Brain pericyte (primary cell): ENCODE measurements around the gene THAP12.
A peak's percentile ranks its signal among the peaks of the same experiment; 100 is the strongest.
"Not testable (repeated sequence)": the region's sequence is repeated elsewhere in the genome, so short reads cannot be mapped to it uniquely, and the experiment has no call there.

ENCODE experiments used
- DNase-seq: peaks from one replicate; pipeline ENCODE4 v3.0.0-alpha.2; 2012; ENCODE audit warnings: low read depth, low spot score

The THAP12 gene, protein sequence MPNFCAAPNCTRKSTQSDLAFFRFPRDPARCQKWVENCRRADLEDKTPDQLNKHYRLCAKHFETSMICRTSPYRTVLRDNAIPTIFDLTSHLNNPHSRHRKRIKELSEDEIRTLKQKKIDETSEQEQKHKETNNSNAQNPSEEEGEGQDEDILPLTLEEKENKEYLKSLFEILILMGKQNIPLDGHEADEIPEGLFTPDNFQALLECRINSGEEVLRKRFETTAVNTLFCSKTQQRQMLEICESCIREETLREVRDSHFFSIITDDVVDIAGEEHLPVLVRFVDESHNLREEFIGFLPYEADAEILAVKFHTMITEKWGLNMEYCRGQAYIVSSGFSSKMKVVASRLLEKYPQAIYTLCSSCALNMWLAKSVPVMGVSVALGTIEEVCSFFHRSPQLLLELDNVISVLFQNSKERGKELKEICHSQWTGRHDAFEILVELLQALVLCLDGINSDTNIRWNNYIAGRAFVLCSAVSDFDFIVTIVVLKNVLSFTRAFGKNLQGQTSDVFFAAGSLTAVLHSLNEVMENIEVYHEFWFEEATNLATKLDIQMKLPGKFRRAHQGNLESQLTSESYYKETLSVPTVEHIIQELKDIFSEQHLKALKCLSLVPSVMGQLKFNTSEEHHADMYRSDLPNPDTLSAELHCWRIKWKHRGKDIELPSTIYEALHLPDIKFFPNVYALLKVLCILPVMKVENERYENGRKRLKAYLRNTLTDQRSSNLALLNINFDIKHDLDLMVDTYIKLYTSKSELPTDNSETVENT

GRCh38 chr11:76380977-76381719 is at the start of gene THAP12, which contains the start of gene GVQW3:
TSS of gene THAP12 (minus strand) at chr11:76381132. CDS start at chr11:76380836, 296 bp downstream.
TSS of gene GVQW3 (plus strand) at chr11:76381323. CDS start at chr11:76381829, 506 bp downstream.
- peak; percentile 98 for DNase-seq

DNA sequence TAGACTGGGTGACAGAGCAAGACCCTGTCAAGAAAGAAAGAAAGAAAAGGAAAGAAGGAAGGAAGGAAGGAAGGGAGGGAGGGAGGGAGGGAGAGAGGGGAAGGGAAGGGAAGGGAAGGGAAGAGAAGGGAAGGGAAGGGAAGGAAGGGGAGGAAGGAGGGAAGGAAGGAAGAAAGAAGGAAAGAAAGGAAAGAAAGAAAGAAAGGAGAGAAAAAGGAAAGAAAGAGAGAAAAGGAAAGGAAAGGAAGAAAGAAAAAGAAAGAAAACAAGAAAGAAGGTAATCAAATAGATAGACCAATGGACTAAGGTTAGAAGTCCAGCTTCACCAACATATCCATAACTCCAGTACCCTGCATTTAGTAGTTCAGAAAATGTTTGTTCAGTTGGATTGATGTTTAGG is 45.7 kb upstream of the THAP12 start:
- no peak for DNase-seq

DNA sequence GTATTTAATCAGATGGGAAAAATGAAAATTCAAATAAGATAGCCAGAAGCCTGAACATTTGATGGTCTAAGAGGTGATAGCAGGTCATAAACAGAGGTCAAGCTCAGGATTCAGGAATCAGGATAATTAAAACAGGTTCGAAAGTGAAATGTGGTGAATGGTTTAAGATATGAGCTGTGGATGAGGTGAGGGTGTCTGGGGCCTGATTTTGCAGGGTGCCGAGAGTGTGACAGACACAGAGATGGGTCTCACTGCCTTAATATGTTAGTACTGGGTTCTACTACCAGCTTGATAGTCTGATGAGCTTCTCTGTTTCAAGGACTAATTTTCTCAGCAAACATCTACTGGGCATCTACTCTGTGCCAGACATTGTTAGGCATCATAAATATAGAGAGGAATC is 44.0 kb upstream of the THAP12 start:
- no peak for DNase-seq

DNA sequence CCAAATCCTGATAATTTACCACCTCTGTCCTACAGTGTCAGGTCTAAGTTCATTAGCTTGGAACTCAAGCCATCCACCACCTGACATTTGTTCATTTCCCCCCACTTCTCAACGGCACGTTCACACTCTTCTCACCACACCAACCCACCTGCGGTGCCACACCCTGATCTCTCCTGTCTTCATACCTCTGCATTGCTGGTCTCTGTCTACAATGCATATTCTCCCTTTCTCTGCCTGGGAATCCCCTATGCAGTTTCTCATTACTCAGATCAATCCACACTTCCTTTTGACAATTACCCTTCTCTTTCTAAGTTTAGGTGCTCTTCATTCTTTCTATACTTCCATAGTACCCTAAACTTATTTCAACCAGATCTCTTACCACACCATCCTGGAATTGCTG is 43.4 kb upstream of the THAP12 start:
- no peak for DNase-seq

- DNase-seq = no peak
Measured at GRCh38 chr11:76419896-76420295, 39.0 kb upstream of the THAP12 start.

DNA sequence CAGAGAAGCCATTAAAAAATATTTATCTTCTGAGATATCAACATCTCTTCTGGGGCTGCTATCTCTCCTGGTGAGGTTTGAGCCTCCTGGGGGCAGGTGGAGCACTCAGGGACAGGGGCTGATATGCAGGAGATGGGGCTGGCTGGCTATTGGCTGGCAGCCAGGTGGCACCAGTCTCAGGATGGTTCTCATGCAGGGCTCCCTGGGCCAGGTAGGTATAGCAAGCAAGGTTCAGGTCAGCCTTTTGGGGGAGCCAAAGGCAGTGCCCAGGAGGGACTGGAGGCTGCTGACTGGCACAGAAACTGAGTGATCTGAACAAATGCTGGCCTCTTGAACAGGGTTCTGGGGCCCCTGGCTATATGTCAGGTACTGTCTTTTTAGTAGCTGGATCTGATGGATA is 34.1 kb upstream of the THAP12 start:
- no peak for DNase-seq

DNA sequence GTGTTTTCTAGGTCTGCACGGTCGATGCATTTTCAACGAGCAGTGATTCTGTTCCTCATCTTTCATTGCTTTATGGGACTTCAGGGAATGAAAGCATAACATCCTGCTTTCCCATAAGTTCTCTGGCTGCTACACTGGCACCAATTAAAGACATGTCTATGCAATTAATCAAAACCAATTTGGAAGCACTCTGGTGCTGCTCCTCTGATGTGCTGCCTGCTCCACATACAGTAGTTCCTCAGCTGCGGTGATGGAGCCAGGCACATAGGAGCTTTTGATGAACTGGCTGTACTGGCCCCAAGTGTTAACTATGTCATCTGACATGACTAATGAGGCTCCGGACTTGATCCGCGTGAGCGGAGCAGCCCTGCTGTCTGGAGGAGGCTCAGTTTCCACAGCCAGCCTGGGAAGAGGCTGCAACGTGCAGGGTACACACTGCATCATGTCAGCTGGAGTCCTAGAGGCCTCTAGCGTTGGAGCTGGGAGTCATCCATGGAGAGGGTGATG is 30.0 kb upstream of the THAP12 start:
- DNase-seq = no peak

- DNase-seq = no peak
Measured at GRCh38 chr11:76408171-76408965, 27.4 kb upstream of the THAP12 start.

DNA sequence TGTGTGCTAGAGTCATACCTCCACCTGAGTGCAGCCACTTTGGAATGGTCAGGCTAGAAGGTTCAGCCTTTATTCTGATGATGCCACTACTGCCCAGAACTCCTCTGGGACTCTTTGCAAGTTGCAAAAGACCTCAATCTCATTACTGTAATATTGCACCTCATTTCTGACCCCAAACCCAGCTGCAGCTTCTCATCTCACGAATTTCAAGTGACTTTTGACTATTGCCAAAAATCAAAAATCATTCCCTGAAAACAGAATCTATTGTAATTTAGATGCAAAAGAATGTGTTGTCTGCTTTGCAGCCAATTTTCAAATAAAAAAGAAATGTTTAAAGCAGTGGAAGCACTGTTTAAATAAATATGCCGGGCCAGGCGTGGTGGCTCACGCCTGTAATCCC is 25.4 kb upstream of the THAP12 start:
- DNase-seq = no peak

DNA sequence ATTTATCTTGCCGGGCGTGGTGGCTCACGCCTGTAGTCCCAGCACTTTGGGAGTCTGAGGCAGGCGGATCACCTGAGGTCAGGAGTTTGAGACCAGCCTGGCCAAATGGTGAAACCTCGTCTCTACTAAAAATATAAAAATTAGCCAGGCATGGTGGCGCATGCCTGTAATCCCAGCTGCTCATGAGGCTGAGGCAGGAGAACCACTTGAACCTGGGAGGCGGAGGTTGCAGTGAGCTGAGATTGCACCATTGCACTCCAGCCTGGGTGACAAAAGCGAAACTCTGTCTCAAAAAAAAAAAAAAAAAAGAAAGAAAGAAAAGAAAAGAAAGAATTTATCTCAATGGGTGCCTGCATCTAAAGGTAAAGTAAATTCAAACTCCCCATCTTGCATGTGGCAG is 20.6 kb upstream of the THAP12 start:
- DNase-seq = not testable (repeated sequence)

DNA sequence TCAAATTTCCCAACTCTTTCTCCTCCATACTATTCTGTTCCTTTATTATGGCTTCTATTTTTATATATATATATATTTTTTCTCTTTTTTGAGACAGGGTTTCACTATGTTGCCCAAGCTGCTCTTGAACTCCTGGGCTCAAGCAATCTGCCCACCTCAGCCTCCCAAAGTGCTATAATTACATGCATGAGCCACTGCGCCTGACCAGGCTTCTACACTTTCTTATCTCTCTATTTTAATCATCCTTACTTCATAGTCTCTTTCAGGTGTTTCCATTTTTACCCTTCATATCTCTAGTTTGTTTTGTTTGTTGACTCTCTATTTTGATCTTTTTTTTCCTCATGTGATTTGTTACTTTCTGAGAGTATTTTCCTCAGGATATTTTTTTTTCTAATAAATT is 20.0 kb upstream of the THAP12 start:
- no peak for DNase-seq

- DNase-seq = no peak
Measured at GRCh38 chr11:76397383-76397782, 16.5 kb upstream of the THAP12 start.

DNA sequence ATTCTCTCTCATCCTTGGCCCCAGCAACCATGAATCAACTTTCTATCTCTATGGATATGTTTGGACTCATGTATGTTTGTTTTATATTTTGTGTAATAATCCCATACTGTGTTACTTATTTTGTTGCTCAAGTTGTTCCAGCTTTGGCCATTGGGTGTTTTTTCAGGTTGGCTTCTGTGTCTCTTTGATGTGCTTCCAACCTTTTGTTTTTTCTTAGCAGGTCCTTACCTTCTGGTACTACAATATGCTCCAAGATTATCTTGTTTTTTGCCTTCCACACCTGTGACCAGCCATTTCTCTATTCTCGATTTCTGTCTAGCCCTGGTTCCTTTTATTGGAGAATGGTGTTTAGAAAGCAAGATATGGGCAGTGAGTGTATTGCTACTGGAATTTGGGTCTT is 14.4 kb upstream of the THAP12 start:
- DNase-seq = no peak

DNA sequence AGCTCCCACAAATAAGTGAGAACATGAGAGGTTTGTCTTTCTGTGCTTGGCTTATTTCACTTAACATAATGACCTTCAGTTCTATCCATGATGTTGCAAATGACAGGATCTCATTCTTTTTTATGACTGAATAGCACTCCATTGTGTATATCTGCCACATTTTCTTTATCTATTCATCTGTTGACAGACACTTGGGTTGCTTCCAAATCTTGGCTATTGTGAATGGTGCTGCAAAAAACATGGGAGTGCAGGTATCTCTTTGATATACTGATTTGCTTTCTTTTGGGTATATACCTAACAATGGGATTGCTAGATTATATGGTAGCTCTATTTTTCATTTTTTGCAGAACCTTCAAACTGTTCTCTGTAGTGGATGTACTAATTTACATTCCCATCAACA is 13.5 kb upstream of the THAP12 start:
- no peak for DNase-seq

GRCh38 chr11:76392870-76393269 is 11.9 kb upstream of the THAP12 start:
- DNase-seq = no peak

DNA sequence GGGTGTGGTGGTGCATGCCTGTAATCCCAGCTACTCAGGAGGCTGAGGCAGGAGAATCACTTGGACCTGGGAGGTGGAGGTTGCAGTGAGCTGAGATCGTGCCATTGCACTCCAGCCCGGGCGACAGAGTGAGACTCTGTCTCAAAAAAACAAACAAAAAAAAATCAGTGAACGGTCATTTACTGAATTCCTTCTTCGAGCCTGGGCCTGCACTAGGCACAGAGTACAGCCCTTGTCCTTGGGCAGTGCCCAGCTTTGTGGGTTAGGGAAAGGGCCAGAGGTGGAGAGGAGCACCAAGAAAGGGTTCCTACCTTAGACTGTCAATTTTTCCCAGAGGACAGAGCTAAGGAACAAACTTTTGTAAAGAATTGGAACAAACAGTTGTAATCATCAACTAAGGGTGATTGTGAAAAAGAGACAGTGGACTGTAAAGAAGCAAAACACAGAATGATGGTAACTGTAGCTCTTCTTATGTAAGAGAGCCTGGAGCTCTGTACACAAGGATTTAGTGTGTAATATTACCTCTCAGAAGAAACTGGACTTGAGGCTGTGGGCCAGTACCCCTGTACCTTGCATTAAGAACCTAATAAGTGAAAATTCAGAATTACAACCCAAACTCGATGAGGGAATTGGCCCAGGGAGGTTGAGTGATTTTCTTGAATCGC is 11.0 kb upstream of the THAP12 start:
- no peak for DNase-seq

GRCh38 chr11:76391021-76391420 is 10.1 kb upstream of the THAP12 start:
- no peak for DNase-seq

DNA sequence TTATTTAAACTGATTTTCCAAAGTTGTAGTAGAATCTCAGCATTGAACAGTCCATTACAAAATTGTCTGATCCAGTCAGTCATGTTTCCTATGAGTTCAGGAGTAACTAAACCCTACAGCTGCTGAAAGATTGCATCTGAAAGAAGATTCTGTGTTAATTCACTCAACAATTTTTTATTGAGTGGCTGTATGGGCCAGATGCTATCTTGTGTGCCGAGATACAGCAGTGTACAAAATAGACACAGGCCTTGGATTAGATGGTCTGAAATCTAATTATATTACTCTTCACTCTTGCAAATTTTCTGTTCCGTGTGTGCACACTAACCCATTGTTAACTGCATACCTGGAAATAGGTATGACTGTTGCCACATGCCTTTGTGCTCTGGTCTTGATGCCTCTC is 7.5 kb upstream of the THAP12 start:
- no peak for DNase-seq

- DNase-seq = no peak
Measured at GRCh38 chr11:76385903-76386302, 5.0 kb upstream of the THAP12 start.

DNA sequence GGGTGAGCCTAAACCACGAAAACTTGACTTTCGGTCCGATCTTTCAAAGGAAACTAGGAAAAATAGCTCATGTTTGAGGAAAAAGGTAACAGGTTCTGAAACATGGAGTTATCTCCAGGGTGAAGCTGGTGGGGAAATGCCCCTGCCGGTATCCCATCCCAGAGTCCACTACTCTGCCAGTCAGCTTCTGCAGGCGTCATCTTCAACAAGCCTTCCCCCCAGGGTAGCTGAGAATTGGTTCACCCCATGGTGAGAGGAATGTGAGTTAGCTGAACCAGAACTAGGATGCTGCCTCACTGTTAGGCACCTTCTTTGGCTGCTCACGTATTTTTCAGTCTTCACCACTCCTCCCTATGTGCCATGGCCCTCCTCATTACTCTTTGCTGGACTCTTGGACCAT is 1.3 kb upstream of the THAP12 start:
- no peak for DNase-seq
